Karpas-422 (cell line): Measurements from ENCODE around the gene PRAMEF2. TPM values are rescaled to one million over a fixed set of nuclear protein-coding genes. Genes with fewer than 3 reads are reported as not detected.

Experiments
- total RNA-seq: library from RNA; depleted of rRNA; stranded (reverse); fragments of >200 nt; shearing (Covaris generic); gene quantifications from 2 replicates; pipeline ENCODE4 v1.2.3, GENCODE V29; 2014; ENCODE audit warnings: low replicate concordance; rRNA removed

The PRAMEF2 gene
- total RNA-seq, 1 experiment from 2014 or later = not detected

Other genes with a start within 250 kb of the PRAMEF2 start
- 0.19 TPM in 1 of 2 replicates, not detected in the other for gene DHRS3, start 238.9 kb upstream of the PRAMEF2 start, total RNA-seq
- gene AADACL4, start 213.0 kb upstream of the PRAMEF2 start, total RNA-seq = not detected in 2 replicates
- gene AADACL3, start 141.0 kb upstream of the PRAMEF2 start, total RNA-seq = not detected in 2 replicates
- not detected in 2 replicates for gene CFAP107, start 110.9 kb upstream of the PRAMEF2 start, total RNA-seq
- gene PRAMEF12, start 83.3 kb upstream of the PRAMEF2 start, total RNA-seq = not detected in 2 replicates
- not detected in 2 replicates for gene PRAMEF1, start 65.7 kb upstream of the PRAMEF2 start, total RNA-seq
- not detected in 2 replicates for gene PRAMEF11, start 25.7 kb upstream of the PRAMEF2 start, total RNA-seq
- gene HNRNPCL1, start 8.4 kb upstream of the PRAMEF2 start, total RNA-seq = not detected in 2 replicates
- not detected in 2 replicates for gene PRAMEF4, start 29.1 kb downstream of the PRAMEF2 start, total RNA-seq
- gene PRAMEF10, start 41.2 kb downstream of the PRAMEF2 start, total RNA-seq = not detected in 2 replicates
- not detected in 2 replicates for gene PRAMEF7, start 59.5 kb downstream of the PRAMEF2 start, total RNA-seq
- gene PRAMEF6, start 90.5 kb downstream of the PRAMEF2 start, total RNA-seq = not detected in 2 replicates
- gene PRAMEF27, start 199.5 kb downstream of the PRAMEF2 start, total RNA-seq = not detected in 2 replicates
- gene HNRNPCL3, start 203.7 kb downstream of the PRAMEF2 start, total RNA-seq = not detected in 2 replicates
- gene PRAMEF25, start 213.7 kb downstream of the PRAMEF2 start, total RNA-seq = not detected in 2 replicates